Stimulated activated naive CD4-positive, alpha-beta T cell (primary cell): Measurements from ENCODE around the gene MRTFB.

ENCODE experiments used
- DNase-seq, 6 experiments: peaks; one replicate each; lab custom pipeline; 2025; lab: John Stamatoyannopoulos, UW

MRTFB gene

DNA sequence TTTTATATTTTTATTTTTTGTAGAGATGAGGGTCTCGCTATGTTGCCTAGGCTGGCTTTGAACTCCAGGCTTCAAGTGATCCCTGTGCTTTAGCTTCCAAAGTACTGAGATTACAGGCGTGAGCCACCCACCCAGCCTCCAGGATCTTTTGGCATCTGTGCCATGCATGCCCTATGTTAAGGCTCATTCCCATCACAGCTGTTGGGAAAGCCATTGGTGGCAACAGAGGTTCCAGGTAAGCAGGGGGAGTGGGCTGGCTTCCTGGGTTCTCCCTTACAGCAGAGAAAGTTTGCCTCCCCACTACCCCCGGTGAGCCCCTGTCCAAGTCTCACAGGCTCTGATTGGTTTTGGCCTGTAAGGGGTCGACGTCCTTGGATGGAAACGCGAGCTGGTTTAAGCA, 8.9 kb upstream of the MRTFB start:
- DNase-seq, result no peak

DNA sequence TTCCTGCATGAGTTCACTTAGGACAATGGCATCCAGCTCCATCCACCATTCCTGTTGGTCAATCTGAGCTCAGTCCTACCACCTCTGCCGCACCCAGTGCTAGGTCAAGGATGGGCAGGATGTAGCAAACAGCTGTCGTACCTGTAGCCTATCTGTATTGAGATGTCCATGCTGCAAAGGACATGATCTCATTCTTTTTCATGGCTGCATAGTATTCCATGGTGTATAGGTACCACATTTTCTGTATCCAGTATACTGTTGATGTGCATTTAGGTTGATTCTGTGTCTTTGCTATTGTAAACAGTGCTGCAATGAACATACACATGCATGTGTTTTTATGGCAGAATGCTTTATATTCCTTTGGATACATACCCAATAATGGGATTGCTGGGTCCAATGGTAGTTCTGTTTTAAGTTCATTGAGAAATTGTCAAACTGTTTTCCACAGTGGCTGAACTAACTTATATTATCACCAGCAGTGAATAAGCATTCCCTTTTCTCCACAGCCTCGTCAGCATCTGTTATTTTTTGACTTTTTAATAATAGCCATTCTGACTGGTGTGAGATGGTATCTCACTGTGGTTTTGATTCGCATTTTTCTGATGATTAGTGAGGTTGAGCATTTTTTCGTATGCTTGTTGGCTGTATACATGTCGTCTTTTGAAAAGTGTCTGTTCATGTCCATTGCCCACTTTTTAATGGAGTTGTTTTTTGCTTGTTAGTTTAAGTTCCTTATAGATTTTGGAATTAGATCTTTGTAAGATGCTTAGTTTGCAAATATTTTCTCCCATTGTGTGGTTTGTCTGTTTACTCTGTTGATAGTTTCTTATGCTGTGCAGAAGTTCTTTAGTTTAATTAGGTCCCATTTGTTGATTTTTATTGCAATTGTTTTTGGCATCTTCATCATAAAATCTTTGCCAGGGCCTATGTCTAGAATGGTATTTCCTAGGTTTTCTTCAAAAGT, 7.2 kb upstream of the MRTFB start:
- no peak for DNase-seq

DNA sequence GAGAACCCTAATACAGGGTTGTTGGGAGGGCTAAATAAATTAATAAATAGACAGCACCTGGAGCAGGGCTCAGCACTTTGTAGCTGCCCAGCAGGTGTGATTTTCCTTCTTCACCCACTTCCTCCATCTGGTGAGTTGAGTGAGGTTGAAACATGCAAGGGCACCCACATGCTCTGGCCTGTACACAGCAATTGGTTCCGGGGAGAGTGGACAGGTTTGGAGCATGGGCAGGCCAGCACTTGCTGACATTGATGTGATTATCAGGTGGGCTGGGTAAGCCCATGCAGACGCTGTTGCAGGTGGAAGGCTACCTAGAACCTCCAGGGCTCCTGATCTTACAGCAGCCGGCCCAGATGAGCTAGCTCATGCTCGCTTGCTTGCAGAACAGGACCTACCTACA, 1.3 kb upstream of the MRTFB start:
- DNase-seq, result no peak

DNA sequence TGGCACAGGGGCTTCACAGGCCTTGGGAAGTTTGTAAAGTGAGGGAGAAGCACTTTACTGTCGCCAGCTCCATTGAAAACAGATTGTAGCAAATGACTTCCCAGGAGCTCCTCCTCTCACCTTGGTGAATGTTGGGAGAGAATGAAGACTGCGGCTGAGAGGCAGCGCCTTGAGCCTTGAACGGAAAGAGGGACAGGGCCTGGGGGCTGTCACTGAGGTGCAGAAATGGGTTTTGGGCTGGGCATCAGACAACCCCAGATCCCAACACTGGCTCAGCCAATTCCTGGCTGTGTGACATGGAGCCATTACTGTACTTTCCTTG, 603 bp upstream of the MRTFB start:
- peak in 1 of 6 experiments; percentile 50 for DNase-seq

DNA sequence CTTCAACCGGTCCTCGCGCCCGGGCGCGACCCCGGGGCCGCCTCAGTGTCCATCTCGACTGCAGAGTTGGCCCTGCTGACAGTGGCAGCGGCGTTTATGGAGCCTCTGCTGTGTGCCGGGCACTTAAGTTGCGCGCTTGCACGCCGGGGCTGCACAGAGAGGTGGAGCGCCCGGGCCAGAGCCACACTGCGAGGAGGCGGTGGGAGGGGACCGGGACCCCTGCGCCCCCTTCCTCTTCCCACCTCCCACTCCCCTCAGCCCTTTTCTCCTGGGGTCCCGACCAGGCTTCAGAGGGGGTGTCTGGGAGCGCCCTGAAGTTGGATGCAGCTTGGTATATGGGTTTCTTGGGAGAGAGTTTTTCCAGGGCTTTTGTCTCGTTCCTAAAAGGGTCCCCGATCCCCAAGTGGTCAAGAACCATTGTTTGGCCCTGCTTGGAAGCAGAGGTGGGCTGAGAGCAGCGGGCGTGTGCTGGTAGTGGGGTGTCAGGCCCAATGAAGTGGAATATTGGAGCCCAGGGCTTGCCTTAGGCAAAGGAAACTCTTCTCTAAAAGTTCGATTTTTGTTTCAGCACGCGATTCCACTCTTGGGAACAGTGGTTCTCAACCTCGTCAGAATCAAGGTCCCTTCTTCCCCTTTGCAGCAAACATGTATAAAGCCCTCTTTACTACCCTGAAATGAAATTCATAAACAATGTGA, 605 bp downstream of the MRTFB start:
- DNase-seq, result no peak

DNA sequence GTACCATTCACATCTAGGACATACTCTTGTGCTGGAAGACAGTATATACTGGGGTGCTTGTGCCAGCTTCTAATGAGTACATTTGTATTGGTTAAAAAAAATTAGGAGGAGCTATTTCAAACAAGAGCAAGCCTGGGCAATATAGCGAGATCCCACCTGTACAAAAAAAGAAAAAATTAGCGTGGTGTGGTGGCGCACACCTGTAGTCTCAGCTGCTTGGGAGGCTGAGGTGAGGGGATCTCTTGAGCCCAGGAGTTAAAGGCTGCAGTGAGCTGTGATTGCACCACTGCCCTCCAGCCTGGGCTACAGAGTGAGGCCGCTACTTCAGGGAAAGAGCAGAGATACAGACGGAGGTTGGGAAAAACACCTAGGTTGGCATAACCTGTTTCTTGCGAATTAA, 1.2 kb downstream of the MRTFB start:
- DNase-seq, result no peak

DNA sequence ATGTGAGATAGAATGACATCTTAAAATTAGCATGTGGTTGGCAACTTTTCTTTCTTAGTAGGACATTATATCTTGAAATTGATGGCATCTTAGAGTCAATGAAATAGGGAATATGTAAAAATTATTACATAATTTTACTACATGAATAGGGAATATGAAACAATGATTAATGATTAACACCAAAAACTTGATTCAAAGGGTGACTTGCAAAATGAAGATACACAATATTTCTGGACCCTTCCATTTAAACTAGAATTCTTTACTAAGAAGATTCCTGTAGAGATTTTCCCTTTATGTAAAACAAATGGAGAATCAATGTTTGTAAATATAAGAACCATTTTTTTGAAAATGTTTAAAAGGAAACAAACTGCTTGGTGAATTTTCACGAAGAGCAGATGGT, 3.4 kb downstream of the MRTFB start:
- no peak for DNase-seq

DNA sequence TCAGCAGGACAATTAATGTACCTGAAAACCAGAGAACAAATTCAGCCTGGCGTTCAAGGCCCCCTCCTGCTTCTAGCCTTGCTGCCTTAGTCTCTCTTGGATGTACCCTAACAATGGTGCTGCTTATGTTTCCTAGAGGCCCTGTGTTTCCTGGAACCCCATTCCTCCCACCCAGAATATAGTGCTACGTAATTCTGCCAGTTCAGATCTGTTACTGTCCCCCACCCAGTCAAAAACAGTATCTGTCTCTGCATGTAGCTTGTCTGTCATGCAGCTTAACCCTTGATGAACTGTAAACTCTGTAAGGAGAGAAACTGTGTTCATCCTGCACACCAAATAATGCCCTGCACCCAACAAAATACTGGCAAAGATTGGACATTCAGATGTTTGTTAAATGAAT, 6.8 kb downstream of the MRTFB start:
- no peak for DNase-seq

DNA sequence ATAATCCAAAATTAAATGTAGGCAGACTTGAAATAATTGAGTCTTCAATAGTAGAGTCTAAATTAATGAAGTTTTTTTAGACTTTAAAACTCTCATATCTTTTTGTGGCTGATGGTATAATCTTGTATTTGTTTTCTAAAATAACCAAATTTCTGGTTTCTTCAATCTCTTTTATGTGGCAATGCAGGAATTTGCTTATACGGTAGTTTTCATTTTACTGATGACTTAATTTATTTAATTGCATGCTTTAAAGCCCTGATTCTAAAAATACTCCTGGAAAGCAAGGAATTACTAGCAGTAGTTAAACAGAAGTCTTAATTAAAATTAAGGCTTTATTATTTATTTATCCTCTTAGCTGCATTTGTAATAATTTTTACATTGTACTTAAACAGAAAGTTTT, 15.4 kb downstream of the MRTFB start:
- no peak for DNase-seq

DNA sequence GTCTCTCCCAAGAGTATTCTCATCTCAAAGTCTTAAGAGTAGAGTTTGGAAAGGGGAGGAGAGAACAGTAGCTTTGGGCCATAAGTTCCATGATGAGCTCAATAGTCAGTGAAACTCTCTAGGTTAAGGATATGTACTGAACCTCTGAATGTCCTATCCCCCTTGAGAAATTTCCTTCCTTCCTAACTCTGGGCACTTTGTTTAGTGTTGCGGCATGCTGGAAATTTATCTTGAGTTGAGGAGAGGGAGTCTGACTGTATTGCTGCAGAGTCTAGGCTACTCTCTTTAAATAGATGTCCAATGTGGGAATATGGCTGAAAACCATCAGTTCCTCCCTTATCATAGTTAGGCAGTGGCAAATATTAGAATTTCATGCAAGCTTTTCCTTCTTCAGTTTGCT, 16.1 kb downstream of the MRTFB start:
- DNase-seq, result no peak

DNA sequence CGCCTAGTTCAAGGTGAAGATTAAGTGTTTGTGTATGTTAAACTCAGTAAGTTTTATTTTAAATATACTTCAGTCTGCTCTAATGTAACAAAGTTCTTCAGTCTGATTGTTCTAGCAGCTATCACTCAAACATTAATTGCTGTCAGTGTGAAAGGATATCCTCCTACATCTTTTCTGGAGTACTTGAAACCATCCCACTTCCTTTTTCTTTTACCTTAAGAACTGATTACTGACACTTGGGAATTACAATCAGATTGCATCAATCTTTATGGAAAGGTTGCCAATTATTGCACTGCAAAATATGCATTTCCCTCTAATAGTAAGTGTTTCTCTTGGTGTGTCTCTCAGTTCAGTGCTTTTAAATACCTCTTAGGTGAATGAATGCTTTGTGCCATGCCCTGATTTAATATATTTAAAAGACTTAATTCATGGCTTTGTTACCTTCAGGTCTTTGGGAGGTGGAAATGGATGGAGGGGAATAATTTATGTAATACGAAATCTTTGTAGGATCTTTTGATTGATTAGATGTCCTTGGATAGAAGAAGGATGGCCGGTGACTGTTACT, 16.6 kb downstream of the MRTFB start:
- no peak for DNase-seq

DNA sequence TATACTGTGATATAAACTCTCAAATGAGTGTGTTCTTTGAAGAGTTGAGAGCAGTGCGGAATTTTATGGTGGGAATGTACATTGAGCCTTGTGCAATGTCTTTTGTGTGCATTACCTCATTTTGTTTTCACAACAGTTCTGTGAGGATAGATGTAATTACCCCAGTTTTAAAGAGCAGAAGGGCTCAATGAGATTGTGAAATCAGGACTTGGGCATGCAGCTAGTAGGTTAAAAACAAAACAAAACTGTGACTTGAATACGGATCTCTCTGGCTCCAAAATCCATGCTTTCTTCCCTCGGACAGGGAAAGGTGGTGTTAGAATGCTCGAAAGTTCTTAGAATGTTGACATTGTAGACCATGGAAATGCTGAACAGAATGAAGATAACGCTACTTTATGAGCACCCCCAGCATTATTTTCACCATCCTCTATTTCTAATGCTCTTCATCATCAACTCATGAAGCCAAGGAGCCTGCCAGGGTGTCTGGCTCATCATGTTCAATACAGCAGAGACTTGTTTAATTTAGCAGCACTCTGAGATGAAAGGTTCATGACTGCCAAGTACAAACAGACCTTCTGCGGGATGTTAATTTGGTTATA, 17.1 kb downstream of the MRTFB start:
- DNase-seq, result no peak

DNA sequence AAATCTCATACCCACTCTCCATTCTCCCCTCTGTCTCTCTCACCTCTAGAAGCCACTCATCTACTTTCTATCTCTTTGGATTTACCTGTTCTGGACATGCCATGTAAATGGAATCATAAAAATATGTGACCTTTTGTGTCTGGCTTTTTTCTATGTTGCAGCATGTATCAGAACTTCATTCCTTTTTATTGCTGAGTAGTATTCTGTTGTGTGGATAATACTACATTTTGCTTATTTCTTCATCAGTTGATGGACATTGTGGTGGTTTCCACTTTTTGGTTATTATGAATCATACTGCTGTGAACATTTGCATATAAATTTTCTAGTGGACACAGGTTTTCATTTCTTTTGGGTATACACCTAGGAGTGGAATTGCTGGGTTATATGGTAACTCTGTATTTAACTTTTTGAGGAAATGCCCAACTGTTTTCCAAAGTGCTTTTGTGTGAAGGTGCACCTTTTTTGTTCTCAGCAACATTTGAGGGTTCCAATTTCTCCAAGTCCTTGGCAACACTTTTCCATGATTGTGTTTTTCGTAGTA, 18.2 kb downstream of the MRTFB start:
- no peak for DNase-seq

DNA sequence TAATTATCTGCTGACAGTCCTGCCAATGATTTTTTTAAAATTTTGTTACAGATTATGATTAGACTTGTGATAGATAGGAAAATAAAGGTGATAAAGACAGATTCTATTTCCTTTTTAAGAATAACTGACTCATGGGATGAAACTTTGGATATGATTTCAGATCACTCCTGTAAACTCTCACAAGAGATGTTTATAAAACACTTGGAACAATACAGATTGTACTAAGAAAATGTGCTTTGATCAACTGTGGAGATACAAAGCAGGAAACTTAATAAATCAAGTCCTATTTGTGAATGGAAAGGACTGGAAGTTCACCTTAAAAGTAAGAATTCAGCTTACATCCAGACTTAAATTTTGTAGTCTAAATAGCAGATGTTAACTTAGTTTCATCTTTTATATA, 21.4 kb downstream of the MRTFB start:
- no peak for DNase-seq

DNA sequence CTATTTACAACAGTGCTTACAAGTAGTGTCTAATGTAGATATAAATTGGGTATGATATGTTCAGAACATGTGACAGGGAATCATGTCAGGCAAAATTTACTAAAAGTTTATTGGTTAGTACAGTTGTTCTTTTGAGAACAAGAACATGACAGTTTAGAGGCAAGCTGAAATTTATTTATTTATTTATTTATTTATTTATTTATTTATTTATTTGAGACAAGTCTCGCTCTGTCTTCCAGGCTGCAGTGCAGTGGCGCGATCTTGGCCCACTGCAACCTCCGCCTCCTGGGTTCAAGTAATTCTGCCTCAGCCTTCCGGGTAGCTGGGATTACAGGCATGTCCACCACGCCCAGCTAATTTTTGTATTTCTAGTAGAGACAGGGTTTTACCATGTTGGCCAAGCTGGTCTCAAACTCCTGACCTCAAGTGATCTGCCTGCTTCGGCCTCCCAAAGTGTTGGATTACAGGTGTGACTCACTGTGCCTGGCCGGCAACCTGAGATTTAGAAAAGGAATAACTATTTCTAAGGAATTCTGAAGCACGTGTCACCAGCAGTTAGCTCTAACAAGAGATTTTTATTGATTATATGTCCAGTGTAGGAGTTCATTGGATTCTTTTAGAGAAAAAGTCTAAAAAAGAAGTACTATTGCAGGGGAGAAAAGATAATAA, 24.9 kb downstream of the MRTFB start:
- no peak for DNase-seq

DNA sequence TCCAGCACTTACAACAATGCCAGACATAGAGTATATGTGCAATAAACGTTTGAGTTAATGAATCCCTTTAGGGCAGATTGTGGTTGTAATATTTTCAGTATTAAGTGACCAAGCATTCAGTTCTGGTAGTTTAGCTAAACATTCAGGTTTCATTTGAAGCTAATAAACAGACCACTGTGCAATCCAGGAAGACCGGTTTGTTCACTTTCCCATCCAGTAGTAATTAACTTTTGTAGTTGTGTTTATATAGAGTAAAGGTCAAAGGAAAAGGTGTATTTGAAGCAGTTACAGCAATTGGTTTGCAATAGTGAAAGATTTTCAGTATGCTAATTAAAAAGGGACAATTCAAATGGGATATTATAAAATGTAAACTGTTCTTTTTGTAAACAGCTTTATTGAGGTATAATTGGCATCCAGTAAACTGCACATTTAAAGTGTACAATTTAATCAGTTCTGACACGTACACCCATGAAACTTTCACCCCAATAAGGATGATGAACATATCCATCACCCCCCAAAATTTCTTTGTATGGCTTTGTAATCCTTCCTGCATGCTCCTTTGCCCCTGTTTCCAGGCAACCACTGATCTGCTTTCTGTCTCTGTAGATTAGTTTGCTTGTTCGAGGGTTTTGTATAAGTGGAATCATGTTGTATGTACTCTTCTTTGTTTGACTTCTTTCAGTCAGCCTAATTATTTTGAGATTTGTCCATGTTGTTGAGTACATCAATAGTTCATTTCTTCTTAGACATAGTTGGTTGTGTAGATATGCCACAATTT, 26.3 kb downstream of the MRTFB start:
- no peak for DNase-seq

DNA sequence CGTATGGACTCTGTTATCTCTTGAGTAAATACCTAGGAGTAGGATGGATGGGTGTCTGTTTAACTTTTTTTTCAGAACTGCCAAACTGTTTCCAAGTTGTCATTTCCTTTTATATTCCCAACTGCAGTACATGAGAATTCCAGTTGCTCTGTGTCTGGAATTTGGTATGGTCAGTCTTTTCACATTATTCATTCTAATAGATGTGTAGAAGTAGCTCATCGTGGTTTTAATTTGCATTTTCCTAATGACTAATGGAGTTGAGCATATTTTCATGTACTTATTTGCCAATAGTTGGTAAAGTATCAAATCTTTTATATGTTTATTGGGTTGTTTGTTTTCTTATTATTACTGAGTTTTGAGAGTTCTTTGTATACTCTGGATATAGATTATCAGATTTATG, 27.0 kb downstream of the MRTFB start:
- no peak for DNase-seq

DNA sequence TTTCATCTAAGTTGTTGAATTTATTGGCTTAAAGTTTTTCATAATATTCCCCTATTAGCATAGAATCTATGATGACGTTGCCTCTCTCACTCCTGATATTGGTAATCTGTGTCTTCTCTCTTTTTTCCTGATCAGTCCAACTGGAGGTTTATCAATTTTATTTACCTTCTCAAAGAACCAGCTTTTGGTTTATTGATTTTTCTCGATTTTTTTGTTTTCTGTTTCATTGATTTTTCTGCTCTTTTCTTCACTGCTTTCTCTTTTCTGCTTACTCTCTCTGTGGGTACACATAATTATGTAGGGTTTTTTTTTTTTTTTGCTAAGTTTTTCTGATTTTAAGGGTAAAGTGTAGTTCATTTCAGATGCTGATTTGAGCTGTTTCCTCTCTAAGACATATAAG, 29.7 kb downstream of the MRTFB start:
- no peak for DNase-seq

DNA sequence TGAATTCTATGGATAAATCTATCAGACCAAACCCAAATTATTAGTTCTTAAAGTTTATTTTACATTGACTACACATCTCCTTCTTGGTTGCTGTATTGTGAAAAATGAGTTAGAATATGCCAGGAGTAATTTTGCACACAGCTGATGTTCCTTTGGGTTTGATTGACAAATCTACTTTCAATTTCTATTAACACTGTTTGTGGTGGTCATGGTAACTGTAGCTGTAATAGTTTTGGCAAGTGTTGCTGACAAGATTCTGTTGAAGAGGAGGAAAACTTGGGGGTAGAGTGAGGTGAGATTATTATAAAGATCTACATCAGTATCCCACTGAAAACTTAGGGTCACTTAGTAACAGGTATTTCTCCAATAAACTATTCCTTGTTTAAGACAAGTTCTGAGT, 30.3 kb downstream of the MRTFB start:
- DNase-seq, result peak in 1 of 6 experiments; percentile 0

DNA sequence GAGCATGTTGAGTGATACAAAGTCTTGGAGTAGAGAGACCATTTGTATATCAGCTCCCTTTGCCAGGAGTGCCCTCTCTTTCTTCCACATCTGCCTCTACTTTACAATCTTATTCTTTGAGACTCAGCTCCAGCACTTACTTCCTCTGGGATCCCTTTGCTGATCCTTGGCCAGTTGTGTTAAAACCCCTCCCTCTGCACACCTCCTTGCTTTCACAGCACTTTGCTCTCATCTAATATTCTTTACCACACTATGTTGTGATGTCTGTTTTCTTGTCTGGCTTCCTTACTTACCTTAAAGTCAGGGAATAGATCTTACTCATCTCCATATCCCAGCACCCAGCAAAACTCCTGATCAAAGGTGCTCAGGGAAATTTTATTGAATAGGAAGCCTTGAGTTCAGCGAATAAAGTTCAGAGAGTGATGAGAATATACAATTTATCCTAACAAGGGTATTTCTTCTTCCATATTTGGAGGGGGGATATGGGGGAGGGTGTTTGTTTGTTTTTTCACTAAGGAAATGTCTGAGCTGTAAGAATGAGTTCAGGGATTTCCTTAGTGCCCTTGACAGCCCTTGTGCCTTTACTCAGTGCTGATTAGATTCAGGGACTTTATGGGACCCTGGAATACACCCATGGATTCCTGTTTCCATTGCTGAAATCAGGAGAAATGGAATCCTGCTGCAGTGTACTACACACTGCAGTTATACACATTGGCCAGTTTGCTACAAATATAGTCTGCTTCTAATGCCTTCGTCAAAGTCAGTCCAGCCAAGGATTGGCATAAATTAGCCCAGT, 32.0 kb downstream of the MRTFB start:
- no peak for DNase-seq
